GM18499 (cell line): ENCODE data around the gene UHMK1.
"Not testable (repeated sequence)": the region's sequence is repeated elsewhere in the genome, so short reads cannot be mapped to it uniquely, and the experiment has no call there.

ENCODE experiments used
- ATAC-seq: cut with Tn5 transposase; IDR thresholded peaks from one replicate; pipeline ENCODE4 v1.9.1; 2021; ENCODE audit warnings: moderate number of reproducible peaks; ENCODE audit not compliant: insufficient read depth, unreplicated experiment

Gene UHMK1

DNA sequence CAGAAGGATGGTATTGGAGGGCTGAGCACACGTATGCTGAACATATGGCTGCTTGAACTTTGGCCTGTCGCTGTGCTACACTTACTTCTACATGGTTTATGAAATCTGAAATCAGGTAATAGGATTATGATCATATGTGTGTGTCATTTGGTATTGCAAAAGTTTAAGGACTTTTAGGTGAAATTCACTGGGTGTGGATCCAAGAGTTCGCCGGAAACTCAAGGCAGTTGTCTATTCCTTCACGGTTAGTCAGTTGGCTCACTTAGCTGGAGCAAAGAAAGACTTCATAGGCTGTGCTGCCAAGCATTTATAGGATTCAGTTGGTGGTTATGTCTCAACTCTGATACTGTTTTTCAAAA lies 64.8 kb downstream of the UHMK1 start:
- ATAC-seq, result no peak

DNA sequence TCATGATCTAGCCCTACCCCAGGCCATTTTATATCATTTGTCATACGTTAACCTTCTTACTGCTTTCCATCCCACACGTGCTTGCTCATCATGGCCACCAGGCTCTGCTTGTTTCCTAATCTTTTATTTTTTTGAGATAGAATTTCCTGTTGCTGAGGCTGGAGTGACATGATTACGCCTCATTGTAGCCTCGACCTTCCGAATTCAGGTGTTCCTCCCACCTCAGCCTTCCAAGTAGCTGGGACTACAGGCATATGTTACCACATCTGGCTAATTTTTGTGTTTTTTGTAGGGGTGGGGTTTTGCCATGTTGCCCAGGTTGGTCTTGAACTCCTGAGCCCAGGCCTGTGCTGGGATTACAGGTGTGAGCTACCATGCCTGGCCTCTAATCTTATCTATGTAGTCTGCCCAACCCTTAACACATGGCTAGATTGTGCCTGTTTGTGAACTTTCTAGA lies 67.2 kb downstream of the UHMK1 start:
- ATAC-seq, result no peak

DNA sequence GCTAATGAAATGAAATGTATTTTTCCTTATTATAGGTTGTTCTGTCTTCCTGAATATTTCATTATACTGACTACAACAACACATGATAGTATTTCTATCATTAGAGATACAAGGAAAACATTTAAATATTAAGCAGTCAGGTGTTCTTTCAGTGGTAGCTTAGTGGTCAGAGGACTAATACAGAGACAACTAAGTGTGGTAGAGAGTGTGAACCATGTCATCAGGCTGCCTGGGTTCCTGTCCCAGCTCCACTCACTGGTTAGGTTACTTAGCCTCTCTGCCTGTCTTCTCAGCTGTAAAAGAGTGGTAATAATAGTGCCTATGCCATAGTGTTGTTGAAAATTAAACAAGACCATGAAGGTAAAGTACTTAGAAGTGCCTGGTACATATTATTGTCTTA lies 67.8 kb downstream of the UHMK1 start:
- ATAC-seq, result peak; percentile 40

DNA sequence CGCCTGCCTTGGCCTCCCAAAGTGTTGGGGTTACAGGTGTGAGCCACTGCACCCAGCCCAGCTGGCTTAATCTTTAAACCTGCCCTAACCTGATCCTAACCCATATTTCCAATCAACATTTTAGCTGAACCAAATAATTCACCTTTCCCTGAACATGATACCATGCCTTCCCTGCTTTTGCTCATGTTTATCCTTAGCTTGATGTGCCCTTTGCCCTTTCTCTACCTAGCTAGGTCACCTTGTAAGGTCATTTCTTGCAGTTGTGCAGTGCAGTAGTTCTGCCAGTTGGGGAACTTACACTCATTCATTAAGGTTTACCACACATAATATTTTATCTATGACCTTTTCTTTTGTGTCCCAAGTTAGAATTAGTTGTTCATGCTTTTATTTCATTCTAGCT lies 69.3 kb downstream of the UHMK1 start:
- no peak for ATAC-seq

DNA sequence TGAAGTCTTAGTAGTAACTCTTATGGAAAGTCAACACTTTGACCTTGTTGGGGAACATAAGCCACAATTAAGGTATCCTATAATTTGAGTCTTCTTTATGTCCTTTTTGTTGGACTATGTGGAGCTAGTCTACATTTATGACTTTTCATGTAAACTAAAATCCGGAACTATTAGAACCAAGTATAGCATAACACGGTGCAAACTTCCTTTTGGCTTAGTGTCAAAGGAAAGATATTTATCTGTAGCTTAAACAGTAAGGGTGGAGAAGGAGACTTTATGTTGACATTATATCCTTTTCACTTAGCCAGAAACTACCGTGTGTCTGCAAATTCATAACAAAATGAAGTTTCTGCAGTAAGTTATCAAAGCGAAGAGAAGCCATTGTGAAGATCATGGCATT lies 71.2 kb downstream of the UHMK1 start:
- ATAC-seq, result no peak

DNA sequence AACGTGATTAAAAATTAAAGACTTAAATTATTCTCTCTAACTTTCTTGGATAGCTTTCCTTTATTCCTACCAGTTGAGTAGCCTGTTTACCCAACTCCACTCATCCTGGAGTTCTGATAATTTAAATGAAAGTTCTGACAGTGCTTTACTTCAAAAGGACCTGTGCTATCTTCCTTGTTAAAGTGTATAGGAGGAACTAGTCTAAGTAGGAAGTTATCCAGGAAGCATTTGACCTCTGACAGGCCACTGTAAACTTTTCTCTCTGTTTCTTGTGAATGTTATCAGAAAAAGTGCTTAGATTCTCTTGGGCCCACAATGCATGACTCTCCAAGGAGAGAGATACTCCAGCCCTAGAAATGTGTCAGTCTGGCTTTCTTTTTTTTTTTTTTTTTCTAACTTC lies 73.1 kb downstream of the UHMK1 start:
- no peak for ATAC-seq

DNA sequence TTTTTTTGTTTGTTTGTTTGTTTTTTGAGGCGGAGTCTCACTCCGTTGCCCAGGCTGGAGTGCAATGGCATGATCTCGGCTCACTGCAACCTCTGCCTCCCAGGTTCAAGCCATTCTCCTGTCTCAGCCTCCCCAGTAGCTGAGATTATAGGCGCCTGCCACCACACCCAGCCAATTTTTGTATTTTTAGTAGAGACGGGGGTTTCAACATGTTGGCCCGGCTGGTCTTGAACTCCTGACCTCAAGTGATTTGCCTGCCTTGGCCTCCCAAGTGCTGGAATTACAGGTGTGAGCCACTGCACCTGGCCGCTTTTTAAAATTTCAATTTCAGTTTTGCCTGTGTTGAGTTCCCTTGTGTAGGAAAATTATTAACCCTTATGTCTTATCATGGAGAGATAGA lies 73.5 kb downstream of the UHMK1 start:
- ATAC-seq, result not testable (repeated sequence)

DNA sequence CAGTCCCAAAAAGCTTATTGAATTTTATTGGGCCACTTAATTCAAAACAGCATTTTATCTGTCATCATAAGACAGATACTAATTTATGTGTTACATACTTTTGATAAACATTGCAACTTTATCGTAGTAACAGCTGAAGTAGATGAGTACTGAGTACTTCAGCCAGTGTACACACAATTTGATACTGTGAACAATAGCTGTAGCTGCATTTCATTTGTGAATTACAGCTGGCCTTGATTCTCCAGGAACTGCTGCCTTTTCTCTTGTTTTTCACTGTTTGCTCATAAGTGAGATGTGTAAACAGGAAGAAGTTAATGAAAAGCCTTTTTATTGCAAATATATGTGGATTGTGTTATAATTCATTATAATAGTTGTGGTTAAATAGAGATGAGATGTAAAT lies 74.1 kb downstream of the UHMK1 start:
- no peak for ATAC-seq

DNA sequence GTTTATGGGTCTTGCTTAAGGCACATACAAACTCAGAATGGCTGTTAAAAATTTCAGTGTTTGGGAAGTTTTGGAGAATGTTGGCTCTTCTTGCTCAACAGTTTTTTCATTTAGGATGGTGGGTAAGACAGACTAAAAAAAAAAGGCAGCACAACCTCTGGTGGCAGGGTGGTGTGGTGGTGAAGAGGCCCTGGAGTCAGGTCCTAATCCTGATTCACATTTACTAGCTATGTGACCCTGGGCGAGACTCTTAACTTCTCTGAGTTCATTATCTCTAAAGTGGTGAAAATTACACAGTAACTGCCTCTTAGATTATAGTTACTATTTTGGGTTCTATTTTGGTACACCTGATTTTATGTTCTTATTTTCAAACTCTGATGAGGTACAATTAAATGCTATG lies 75.5 kb downstream of the UHMK1 start:
- ATAC-seq, result no peak

DNA sequence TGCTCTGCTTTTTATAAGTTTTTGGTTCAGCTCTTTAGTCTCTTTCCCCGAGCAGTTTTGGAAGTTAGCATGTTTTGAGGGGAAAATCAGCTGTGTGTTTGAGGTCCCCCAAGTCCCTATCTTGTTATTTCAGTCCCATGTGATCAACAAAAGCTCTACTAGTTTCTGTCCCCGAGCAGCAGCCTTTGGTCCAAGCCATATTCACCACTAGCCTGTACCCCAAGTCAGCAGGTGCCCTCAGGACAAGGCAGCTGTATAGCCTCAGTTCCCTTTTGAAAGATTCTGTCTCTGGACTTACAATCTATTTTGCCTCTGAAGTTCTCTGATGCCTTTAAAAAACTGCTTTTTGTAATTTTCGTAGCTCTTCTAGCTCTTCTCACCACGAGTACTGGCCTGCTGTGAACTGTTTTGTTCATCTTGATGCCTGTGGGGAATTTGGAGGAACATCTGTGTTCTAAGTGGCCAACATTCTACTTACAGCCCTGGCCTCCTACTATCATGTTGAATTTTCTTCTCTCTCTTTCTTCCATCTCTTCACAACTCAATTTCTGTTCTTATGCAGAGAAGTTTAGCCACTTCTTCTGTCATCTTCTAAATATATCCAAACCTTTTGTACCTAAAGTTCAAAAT lies 80.6 kb downstream of the UHMK1 start:
- no peak for ATAC-seq

DNA sequence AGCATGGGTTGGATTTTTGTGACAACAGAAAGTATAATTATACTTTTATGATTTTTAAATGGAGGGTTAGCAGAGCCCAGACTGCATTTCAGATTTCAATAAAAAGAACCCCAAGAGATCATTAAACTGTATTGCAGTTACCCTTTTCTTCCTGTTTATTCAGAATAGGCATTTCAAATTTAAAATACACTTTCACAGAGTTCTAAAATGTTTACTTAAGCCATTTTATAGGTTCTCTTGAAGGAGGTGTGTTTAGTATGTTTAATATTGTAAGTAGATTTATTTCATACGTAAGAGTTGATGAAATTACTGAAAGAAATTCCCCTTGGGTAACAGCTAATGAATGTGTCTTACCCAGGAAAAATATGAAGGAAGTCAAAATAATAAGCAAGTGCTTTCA lies 81.3 kb downstream of the UHMK1 start:
- ATAC-seq, result no peak
